RWPE2 (cell line): ENCODE data around the gene WDR64.
"Not testable (repeated sequence)": the region's sequence is repeated elsewhere in the genome, so short reads cannot be mapped to it uniquely, and the experiment has no call there.

Experiments used
- ATAC-seq: fragments of 200-7000 bp; cut with Tn5 transposase; 3 replicates; pipeline ENCODE4 v1.9.1; 2021; ENCODE audit warnings: low read depth
- DNase-seq: peaks from one replicate; pipeline ENCODE4 v3.0.0-alpha.2; 2020; ENCODE audit warnings: low spot score
- H3K27ac ChIP-seq: fragments of 450-650 bp; 2 replicates; pipeline ENCODE4 v1.5.1; 2017; ENCODE audit warnings: mild to moderate bottlenecking; ENCODE audit not compliant: poor library complexity, severe bottlenecking
- H3K27me3 ChIP-seq: fragments of 250-450 bp; sonication (Bioruptor Pico); 2 replicates; pipeline ENCODE4 v1.5.1; 2021; ENCODE audit warnings: mild to moderate bottlenecking, moderate library complexity; ENCODE audit not compliant: insufficient read depth, poor library complexity, severe bottlenecking
- H3K36me3 ChIP-seq: fragments of 250-450 bp; sonication (Bioruptor Pico); 2 replicates; pipeline ENCODE4 v1.5.1; 2020; ENCODE audit warnings: low read depth, mild to moderate bottlenecking, moderate library complexity
- H3K4me1 ChIP-seq: fragments of 250-450 bp; sonication (Bioruptor Pico); 2 replicates; pipeline ENCODE4 v1.5.1; 2021; ENCODE audit warnings: mild to moderate bottlenecking, moderate library complexity; ENCODE audit not compliant: insufficient read depth, poor library complexity, severe bottlenecking
- H3K4me3 ChIP-seq: fragments of 250-450 bp; sonication (Bioruptor Pico); 2 replicates; pipeline ENCODE4 v1.5.1; 2021; ENCODE audit warnings: mild to moderate bottlenecking, moderate library complexity; ENCODE audit not compliant: severe bottlenecking
- H3K9me3 ChIP-seq: fragments of 250-450 bp; sonication (Bioruptor Pico); 2 replicates; pipeline ENCODE4 v1.5.1; 2021; ENCODE audit warnings: mild to moderate bottlenecking, moderate library complexity; ENCODE audit not compliant: severe bottlenecking
- TF ChIP-seq, protein P1 (sequence below): fragments of 450-650 bp; IDR thresholded peaks from one replicate; pipeline ENCODE4 v1.5.1; 2017; ENCODE audit warnings: mild to moderate bottlenecking, moderate library complexity; ENCODE audit not compliant: poor library complexity, severe bottlenecking

WDR64 gene

DNA sequence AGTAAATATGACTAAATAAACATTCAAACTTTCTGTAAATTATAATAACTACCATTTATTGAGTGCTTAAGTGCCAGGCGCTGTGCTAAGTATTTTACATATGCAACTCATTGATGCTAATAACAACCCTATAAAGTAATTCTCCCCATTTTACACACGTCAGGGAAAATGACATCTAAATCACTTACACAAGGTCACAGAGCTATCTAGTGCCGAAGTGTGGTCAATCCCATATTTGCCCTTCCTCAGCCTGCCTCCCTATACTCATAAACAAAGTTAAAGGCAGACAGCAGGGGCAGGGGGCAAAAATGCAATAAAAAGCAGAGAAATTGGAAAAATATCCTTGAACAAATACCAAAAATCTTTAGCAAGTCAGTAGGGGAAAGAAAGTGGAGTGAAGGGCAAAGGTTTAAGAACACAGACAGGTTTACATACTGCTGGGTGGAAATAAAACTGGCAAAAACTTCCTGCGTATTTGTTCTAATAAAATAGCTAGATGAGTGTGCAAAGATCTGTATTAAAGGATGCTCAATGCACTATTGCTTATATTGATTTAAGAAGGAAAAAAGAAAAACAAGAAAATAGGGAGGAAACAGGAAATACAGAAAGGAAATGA, 72.8 kb downstream of the WDR64 start:
- Histone ChIP-seq H3K9me3 (no peaks in the 10 kb centered on the region), H3K4me1 (no peaks in the 10 kb centered on the region), H3K36me3 (no peaks in the 10 kb centered on the region), H3K4me3 (no peak overlapping the region), H3K27ac (no peak overlapping the region), H3K27me3 (no peaks in the 10 kb centered on the region)
- TF ChIP-seq, protein P1, sequence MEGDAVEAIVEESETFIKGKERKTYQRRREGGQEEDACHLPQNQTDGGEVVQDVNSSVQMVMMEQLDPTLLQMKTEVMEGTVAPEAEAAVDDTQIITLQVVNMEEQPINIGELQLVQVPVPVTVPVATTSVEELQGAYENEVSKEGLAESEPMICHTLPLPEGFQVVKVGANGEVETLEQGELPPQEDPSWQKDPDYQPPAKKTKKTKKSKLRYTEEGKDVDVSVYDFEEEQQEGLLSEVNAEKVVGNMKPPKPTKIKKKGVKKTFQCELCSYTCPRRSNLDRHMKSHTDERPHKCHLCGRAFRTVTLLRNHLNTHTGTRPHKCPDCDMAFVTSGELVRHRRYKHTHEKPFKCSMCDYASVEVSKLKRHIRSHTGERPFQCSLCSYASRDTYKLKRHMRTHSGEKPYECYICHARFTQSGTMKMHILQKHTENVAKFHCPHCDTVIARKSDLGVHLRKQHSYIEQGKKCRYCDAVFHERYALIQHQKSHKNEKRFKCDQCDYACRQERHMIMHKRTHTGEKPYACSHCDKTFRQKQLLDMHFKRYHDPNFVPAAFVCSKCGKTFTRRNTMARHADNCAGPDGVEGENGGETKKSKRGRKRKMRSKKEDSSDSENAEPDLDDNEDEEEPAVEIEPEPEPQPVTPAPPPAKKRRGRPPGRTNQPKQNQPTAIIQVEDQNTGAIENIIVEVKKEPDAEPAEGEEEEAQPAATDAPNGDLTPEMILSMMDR = no peak
- DNase-seq (no peak), ATAC-seq (no peak)

GRCh38 chr1:241730031-241730430, 78.0 kb downstream of the WDR64 start:
- DNase-seq (no peak), ATAC-seq (no peak)
- Histone ChIP-seq H3K27ac (no peak overlapping the region), H3K4me1 (no peaks in the 10 kb centered on the region), H3K36me3 (no peaks in the 10 kb centered on the region), H3K4me3 (no peak overlapping the region), H3K27me3 (no peaks in the 10 kb centered on the region), H3K9me3 (no peaks in the 10 kb centered on the region)
- TF ChIP-seq, protein P1 = no peak

- DNase-seq (no peak), ATAC-seq (no peak)
- Histone ChIP-seq H3K4me3 (no peak overlapping the region), H3K4me1 (no peaks in the 10 kb centered on the region), H3K36me3 (no peaks in the 10 kb centered on the region), H3K27ac (no peak overlapping the region), H3K9me3 (no peaks in the 10 kb centered on the region), H3K27me3 (no peaks in the 10 kb centered on the region)
- TF ChIP-seq, protein P1 = no peak
Observed at GRCh38 chr1:241733899-241734298, 81.8 kb downstream of the WDR64 start.

DNA sequence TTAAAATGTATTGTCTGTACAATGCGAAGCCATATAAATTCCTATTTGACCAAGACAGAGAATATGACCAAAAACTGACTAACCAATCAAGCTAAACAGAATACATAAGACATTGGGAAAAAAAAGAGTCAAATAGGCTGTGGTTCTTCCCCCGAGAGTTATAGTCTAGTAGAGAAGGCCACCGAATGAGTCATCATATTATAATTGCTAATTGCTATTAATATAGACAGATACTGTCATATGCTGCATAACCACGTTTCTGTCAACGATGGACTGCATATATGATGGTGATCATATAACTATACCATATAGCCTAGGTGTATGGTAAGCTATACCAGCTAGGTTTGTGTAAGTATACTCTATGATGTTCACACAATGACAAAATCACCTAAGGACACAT, 82.5 kb downstream of the WDR64 start:
- no peaks in the 10 kb centered on the region for H3K4me1 ChIP-seq
- no peak overlapping the region for H3K4me3 ChIP-seq
- no peak for DNase-seq
- no peaks in the 10 kb centered on the region for H3K27me3 ChIP-seq
- H3K36me3 ChIP-seq = no peaks in the 10 kb centered on the region
- no peak overlapping the region for H3K27ac ChIP-seq
- no peak for ATAC-seq
- TF ChIP-seq, protein P1 = no peak
- no peaks in the 10 kb centered on the region for H3K9me3 ChIP-seq

- H3K27me3 ChIP-seq, H3K27ac ChIP-seq, ATAC-seq, H3K4me3 ChIP-seq, H3K4me1 ChIP-seq, DNase-seq, H3K9me3 ChIP-seq, H3K36me3 ChIP-seq: not testable (repeated sequence)
Observed at GRCh38 chr1:241735493-241735926, 83.4 kb downstream of the WDR64 start.
